HepG2 (cell line): Measurements from ENCODE around the gene MRPL48.

ENCODE experiments used
- HNRNPLL ChIP-seq: fragments of 200-400 bp; formaldehyde crosslinking; IDR thresholded peaks from 2 replicates; pipeline ENCODE4 v1.6.1; 2017; ENCODE audit warnings: mild to moderate bottlenecking, low read depth, low read length; ENCODE audit not compliant: poor library complexity, severe bottlenecking
- POLR2AphosphoS5 ChIP-seq: IDR thresholded peaks from 2 replicates; pipeline ENCODE4 v1.6.1; 2012; ENCODE audit warnings: low read depth, low read length
- RAD21 ChIP-seq: fragments of 450-650 bp; formaldehyde crosslinking; IDR thresholded peaks from 2 replicates; pipeline ENCODE4 v1.5.0; 2020; ENCODE audit warnings: mild to moderate bottlenecking
- YY1 ChIP-seq: IDR thresholded peaks from 2 replicates; pipeline ENCODE4 v1.6.1; 2011; ENCODE audit warnings: low read length, low read depth, moderate library complexity, mild to moderate bottlenecking; ENCODE audit not compliant: insufficient read depth, insufficient replicate concordance

DNA sequence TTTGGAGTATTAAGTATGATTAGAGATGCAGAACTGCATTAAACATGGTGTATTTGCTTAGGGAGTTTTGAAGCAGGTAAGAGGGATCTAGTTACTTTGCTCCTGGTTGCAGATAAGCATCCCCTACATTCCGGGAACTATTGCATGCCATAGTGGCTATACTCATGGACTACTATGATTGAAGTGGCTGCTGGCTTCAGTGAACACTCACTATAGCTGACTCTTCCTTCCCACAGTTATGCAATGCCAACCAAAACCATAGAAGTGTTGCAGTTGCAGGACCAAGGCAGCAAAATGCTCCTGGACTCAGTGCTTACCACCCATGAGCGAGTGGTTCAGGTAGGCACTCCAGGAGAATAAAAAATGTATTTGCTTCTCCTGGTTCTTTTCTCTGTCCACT lies 72.0 kb downstream of the MRPL48 start:
- TF ChIP-seq POLR2AphosphoS5, result no peak
- no peak for TF ChIP-seq HNRNPLL
- no peak for TF ChIP-seq YY1
- no peak for TF ChIP-seq RAD21 (CRISPR knock-in tag)
